Activated CD4-positive, CD25-positive, alpha-beta regulatory T cell treated with anti-CD3 and anti-CD28 coated beads, Interleukin-2, amount 50 U/mL, for 24 hours (primary cell): ENCODE measurements around the gene SELENOO.

ENCODE experiments used
- ATAC-seq, 2 donors: fragments of 150-1000 bp; cut with Tn5 transposase; one replicate each; pipeline ENCODE4 v1.10.0; 2021; ENCODE audit warnings: mild to moderate bottlenecking in 1 of 2, moderate library complexity in 1 of 2

Gene SELENOO

DNA sequence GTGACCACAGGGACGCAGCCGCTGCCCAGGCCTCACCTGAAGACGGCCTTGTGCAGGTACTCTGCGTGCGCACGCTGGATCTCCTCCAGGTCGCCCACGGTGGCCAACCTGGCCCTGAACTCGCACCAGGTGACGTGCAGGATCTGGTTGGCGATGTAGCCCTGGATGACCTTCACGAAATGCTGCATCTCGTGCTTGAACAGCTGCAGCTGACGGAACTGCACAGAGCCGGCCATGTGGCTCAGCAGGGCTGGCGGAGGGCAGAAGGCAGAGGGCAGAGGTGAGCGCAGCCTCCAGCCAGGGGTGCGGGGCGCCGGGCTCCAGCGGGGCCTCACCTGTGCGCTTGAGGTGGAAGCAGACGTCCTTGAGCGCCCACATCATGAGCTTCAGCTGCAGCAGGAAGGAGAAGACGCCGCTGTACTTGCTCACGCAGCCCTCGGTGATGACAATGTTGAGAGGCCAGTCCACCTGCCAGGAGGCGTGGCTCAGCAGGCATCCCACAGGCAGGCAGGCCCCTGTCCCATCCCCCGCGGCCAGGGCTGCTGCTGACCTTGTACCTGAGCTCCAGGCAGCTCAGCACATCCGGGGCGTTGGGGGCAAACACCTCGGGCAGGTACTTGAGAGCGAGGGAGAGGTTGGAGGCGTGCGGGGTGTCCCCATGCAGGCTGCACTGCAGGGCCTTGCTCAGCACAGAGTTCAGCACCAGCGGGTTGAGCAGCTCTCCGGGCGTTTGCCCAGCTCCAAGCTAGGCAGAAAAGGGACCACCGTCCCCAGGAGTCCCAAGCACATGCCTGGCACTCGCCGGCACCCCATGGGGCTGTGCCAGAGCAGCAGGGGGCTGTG is 17.6 kb downstream of the SELENOO start:
- no peak for ATAC-seq

- ATAC-seq: no peak
These were observed 18.4 kb downstream of the SELENOO start for GRCh38 chr22:50218996-50219727.

DNA sequence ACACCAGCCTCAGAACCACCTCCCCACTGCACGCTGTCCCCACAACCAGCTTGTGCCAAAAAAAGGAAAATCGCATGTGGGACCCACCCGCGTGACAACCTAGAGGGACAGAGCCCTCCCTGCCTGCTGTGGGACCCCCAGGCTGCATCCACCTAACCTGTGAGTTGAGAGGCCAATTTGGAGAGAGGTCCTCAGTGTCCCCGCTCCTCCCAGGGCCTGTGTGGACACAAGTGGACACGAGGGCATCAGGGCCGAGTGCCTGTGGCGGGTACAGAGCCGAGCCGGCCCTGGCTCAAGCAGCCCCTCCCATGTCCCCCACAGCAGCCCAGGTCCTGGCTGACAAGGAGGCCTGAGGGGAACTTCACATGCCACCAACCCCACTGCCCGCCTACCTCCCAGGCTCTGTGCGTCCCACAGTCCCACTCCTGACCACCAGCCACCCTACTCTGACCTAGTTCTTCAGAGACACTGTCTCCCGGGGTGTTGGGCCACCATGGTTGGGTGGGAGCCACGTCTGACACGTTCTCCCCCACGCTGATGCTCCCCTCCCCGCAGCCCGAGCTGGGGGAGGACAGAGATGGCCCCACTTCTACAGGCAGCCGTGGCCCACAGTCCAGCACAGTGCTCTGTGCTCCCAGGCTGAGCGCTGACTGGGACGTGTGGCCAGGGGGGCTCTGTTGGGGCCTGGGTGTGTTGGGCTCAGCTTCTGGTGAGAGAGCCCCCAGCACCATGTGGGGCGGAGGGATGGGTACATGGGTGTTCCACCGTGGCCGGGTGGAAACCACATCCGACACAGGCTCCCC is 19.2 kb downstream of the SELENOO start:
- no peak for ATAC-seq

DNA sequence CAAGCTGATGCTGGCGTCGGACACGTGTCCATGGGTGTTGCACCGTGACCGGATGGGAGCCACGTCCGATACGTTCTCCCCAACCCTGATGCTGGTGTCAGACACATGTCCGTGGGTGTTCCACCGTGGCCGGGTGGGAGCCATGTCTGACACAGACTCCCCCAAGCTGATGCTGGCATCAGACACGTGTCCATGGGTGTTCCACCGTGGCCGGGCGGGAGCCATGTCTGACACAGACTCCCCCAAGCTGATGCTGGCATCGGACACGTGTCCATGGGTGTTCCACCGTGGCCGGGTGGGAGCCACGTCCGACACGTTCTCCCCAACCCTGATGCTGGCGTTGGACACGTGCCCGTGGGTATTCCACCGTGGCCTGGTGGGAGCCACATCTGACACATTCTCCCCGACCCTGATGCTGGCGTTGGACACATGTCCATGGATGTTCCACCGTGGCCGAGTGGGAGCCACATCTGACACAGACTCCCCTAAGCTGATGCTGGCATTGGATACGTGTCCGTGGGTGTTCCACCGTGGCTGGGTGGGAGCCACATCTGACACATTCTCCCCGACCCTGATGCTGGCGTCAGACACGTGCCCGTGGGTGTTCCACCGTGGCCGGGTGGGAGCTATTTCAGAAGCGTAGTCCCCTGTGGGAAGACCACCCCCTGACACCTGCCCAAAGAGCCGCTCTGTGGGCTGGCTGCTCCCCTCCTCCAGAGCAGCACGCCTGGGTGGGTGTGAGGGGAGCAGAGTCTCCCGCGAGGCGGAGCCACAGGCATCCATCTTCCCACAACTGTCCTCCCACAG is 20.0 kb downstream of the SELENOO start:
- ATAC-seq: no peak

- no peak for ATAC-seq
These were observed 20.8 kb downstream of the SELENOO start for GRCh38 chr22:50221410-50222300.

DNA sequence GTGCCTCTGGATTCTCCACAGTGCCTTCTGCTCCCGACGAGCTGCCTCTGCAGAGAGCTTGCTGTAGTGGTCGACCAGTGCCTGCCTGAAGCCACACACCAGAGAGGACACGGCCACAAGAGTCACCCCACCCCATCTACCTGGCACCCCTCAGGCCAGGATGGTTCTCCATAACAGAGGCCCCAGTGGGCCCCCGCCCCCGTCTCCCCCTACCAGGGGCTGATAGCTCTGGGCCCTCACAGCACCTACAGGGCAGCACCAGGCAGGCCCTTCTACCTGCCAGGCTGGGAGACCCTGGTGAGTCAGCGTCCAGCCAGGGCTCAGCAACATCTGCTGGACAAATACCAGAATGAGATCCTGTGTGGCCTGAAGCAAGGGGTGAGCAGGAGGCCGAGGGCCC is 21.7 kb downstream of the SELENOO start:
- no peak for ATAC-seq

DNA sequence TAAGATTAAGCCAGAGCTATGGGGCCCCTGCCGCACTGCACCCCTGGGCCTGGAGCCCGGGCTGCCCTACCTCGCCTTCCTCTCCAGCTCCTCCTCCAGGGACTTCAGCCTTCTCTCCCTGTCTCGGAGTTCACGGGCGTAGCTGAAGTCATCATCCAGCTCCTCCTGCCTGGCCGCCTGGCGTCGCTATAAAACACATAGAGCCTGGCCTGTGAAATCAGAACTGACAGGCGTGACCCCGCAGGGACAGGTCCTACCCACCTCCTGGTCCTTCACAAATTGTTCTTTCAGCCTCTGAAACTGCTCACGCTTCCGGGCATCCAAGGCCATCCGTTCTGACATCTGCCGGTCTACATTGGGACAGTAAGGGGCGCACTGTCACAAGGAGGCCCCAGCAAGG is 23.3 kb downstream of the SELENOO start:
- no peak for ATAC-seq

GRCh38 chr22:50225200-50225969 is 24.6 kb downstream of the SELENOO start:
- ATAC-seq: no peak

- no peak for ATAC-seq
These were observed 25.5 kb downstream of the SELENOO start for GRCh38 chr22:50226063-50226874.

DNA sequence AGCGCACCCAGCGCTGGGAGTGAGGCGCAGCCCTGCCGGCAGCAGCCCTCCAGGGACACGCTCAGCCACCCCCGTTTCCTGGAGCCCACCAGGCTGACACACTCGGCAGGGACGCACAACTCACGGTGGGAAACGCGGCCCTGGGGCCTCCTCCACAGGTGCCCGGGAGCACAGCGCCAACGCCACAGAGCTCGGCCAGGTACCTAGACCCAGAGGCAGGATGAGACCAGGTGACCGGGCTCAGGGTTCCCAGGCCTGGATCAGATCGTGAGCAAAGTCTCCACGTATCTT is 26.0 kb downstream of the SELENOO start:
- ATAC-seq: no peak

GRCh38 chr22:50227579-50228215 is 26.9 kb downstream of the SELENOO start:
- ATAC-seq: no peak

- no peak for ATAC-seq
These were observed 27.6 kb downstream of the SELENOO start for GRCh38 chr22:50228366-50228765.

GRCh38 chr22:50229370-50229769 is 28.6 kb downstream of the SELENOO start:
- no peak for ATAC-seq

DNA sequence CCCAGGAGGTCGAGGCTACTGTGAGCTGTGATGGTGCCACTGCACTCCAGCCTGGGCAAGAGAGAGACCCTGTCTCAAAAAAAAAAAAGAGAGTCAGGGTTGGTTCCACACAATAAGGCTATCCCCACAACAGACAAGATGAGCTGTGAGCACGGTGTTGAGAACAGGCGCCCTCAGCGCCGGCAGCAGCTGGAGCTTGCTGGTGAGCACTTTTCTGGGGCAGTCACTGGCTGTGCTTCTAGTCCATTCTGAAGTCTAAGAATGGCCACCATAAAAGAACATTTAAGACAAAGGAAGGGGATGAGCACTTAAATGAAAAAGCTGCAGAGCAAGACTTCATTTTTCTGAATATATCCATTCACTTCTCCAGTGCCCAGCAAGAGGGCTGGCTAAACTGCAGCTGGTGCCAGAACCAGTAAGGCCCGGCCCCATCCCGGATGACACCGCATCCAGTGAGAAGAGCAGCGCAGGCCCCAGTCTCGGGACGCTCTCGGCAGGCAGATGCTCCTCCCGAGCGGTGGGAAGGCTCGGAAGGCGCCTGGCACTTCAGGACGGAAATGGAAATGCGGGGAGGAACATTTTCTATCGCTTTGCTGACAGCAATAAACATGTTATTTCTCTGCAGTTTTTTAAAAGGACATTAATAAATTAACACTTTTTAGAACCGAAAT is 31.8 kb downstream of the SELENOO start:
- ATAC-seq: no peak

DNA sequence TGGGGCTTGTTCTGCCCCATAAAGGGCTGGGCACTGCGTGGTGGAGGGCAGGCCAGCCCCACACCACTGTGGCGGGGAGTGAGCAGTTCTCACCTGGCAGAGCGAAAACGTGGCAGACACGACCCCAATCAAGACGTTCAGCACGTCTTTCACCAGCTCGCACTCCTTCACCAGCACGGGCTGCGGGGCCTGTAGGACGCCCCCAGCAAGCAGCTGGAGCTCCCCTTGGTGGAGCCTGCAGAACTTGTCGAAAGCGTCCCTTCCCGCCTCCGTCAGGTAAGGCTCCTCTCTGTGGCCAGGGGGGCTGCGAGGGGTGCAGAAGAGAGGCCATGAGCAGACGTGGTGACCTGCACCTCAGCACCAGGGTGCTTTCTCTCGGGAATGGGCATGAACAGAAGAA is 32.4 kb downstream of the SELENOO start:
- no peak for ATAC-seq

DNA sequence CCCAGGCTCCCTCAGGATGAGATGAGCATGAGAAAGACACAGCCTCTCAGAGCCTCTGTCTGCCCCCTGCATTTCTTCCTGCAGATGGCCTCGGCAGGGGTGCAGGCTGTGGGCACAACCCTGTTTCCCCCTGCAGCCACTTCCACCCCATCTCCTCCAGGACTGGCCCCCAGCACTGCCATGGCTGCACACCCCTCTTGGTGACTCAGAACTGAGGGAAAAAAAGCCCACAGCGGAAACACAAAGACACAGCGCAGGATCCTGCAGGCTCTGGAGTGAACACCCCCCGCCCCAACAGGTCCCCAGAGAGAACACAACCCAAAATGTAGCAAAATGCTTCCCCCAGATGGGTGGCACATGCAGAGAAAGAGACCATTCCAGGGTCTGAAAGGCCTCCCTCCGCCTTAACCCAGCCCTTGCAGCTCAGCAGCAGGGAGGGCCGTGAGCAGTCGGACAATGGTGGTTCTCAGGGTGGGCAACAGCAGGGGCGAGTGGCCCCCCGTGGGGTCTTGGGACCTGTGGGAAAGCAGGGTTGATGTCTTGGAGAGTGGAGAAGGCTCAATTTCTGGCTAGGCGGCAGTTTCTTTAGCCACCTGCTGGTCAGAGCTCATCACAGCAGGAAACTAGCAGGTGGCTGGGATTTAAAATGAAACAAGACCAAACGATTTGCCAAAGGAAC is 36.1 kb downstream of the SELENOO start:
- no peak for ATAC-seq

DNA sequence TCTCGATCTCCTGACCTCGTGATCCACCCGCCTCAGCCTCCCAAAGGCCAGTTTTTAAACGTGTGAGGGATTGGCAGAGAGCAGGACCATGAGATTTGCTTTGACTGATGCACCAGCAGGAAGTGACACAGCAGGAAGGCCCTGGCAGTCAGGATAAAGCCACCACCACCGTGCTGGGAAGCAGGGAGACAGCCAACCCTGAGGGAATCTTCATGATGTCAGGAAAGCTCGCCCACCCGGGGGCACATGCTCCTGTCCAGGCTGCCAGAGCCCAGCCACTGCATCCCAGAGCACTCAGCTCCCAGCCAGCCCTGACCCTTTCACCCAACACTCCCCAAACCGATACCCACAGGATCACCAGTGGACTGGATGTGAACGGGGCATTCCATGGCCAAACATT is 37.9 kb downstream of the SELENOO start:
- ATAC-seq: no peak

DNA sequence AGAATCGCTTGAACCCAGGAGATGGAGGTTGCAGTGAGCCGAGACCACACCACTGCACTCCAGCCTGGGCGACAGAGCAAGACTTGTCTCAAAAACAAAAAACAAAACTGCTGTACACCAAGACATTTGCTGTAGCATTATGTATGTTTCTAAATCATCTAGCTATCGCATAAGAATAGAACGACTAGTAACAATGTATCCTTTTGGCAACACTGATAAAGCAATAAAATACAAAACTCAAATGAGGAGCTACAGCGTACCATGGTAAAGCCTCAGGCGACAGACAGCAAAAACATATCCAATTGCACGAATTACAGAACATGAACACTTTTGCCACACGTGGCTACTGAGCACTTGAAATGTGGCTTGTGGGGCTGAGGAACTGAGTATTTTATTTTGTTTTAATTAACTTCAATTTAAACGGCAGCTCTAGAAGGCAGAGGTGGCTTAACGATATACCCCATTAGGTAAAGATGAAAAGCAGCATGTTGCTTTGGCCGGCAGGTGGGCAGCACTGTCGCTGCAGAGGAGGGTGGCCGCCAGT is 41.7 kb downstream of the SELENOO start:
- ATAC-seq: no peak
